ENCODE data around the gene AP2M1.

AP2M1 gene

GRCh38 chr3:184178521-184179138, 4.0 kb downstream of the AP2M1 start:
- DNase-seq = no peak

- DNase-seq = no peak
Measured at GRCh38 chr3:184180165-184180564, 5.5 kb downstream of the AP2M1 start.

GRCh38 chr3:184181596-184181995, 6.9 kb downstream of the AP2M1 start:
- no peak for DNase-seq

- no peak for DNase-seq
Measured at GRCh38 chr3:184183679-184184078, 9.0 kb downstream of the AP2M1 start.

- no peak for DNase-seq
Measured at GRCh38 chr3:184184546-184185230, 10.0 kb downstream of the AP2M1 start.

- peak; percentile 70 to 100 (median 98) for DNase-seq
Measured at GRCh38 chr3:184185461-184186183, 11.0 kb downstream of the AP2M1 start.

GRCh38 chr3:184186184-184186901, 11.7 kb downstream of the AP2M1 start, which contains the start of gene ABCF3:
TSS of gene ABCF3 (plus strand) at chr3:184186199. CDS start at chr3:184186208, 9 bp downstream.
- peak in 6 of 56 donors; percentile 40 to 73 (median 55) for DNase-seq

GRCh38 chr3:184186902-184187207, 12.2 kb downstream of the AP2M1 start:
- DNase-seq = no peak

- DNase-seq = no peak
Measured at GRCh38 chr3:184188080-184188479, 13.4 kb downstream of the AP2M1 start.

GRCh38 chr3:184189421-184189820, 14.8 kb downstream of the AP2M1 start:
- DNase-seq = no peak

- no peak for DNase-seq
Measured at GRCh38 chr3:184192889-184193288, 18.2 kb downstream of the AP2M1 start.

GRCh38 chr3:184193991-184194539, 19.4 kb downstream of the AP2M1 start:
- DNase-seq = no peak

- peak in 1 of 56 donors; percentile 21 for DNase-seq
Measured at GRCh38 chr3:184196536-184196935, 21.9 kb downstream of the AP2M1 start.

- DNase-seq = no peak
Measured at GRCh38 chr3:184198509-184198908, 23.9 kb downstream of the AP2M1 start.

GRCh38 chr3:184200825-184201224, 26.2 kb downstream of the AP2M1 start:
- no peak for DNase-seq

GRCh38 chr3:184203526-184203925, 28.9 kb downstream of the AP2M1 start:
- no peak for DNase-seq

- DNase-seq = no peak
Measured at GRCh38 chr3:184209146-184209923, 34.7 kb downstream of the AP2M1 start.

- DNase-seq = no peak
Measured at GRCh38 chr3:184211297-184211696, 36.6 kb downstream of the AP2M1 start.

GRCh38 chr3:184211718-184212117, 37.1 kb downstream of the AP2M1 start:
- no peak for DNase-seq

GRCh38 chr3:184218814-184219213, 44.2 kb downstream of the AP2M1 start:
- no peak for DNase-seq

GRCh38 chr3:184222521-184222920, 47.9 kb downstream of the AP2M1 start:
- no peak for DNase-seq
